ENCODE results near the gene OTX1.

DNA sequence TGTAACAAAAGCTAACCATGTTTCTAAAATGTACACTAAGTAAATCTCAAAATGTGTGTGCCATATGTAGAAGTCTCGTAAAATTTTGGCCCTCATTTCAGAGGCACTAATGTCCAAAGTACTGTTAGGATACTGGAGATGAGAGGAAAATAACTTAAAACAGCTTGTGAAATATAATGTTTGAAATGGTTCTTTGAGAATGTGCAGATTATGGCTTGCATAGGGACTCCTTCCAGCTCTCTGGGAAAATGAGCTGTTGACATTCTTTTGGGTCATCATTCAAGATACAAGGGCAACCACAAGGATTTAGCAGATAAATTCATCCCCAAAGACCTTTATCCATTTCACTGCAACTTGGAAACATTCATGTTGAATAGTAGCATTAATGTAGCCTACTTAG is 38.1 kb upstream of the OTX1 start:
- TF ChIP-seq RB1 (IDR thresholded peaks at IDR 0.05; ENCODE audit: low read depth) = no peak
- no peak for TF ChIP-seq ZNF695 (CRISPR knock-in tag; IDR thresholded peaks at IDR 0.05)
- TF ChIP-seq GABPB1 (CRISPR knock-in tag; IDR thresholded peaks at IDR 0.05) = no peak
- TF ChIP-seq SAFB2 (IDR thresholded peaks at IDR 0.05; ENCODE audit: borderline replicate concordance, low read depth, low read length, severe bottlenecking) = no peak
- TF ChIP-seq CHD2 (IDR thresholded peaks at IDR 0.05; ENCODE audit: low read depth, low read length) = no peak
- TF ChIP-seq KDM2B (CRISPR knock-in tag; IDR thresholded peaks at IDR 0.05) = no peak
- no peak for TF ChIP-seq FOXJ3 (CRISPR knock-in tag; IDR thresholded peaks at IDR 0.05)
- no peak for TF ChIP-seq SMC3 (conservative IDR thresholded peaks at IDR 0.05; ENCODE audit: insufficient read depth, low read depth, low read length)
